ENCODE data around the gene LCLAT1.

The LCLAT1 gene

GRCh38 chr2:30656079-30656478 lies 209.0 kb downstream of the LCLAT1 start:
- H4K20me1 ChIP-seq (ENCODE audit: control insufficient read depth, insufficient read depth, low read depth, low read length), result no peaks in the 10 kb centered on the region
- TF ChIP-seq, protein P1, sequence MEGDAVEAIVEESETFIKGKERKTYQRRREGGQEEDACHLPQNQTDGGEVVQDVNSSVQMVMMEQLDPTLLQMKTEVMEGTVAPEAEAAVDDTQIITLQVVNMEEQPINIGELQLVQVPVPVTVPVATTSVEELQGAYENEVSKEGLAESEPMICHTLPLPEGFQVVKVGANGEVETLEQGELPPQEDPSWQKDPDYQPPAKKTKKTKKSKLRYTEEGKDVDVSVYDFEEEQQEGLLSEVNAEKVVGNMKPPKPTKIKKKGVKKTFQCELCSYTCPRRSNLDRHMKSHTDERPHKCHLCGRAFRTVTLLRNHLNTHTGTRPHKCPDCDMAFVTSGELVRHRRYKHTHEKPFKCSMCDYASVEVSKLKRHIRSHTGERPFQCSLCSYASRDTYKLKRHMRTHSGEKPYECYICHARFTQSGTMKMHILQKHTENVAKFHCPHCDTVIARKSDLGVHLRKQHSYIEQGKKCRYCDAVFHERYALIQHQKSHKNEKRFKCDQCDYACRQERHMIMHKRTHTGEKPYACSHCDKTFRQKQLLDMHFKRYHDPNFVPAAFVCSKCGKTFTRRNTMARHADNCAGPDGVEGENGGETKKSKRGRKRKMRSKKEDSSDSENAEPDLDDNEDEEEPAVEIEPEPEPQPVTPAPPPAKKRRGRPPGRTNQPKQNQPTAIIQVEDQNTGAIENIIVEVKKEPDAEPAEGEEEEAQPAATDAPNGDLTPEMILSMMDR (IDR thresholded peaks at IDR 0.05; ENCODE audit: low read depth, low read length, poor library complexity, severe bottlenecking), result no peak
- TF ChIP-seq EZH2phosphoT487 (IDR thresholded peaks at IDR 0.05; ENCODE audit: borderline replicate concordance, low read length), result no peak
- no peaks in the 10 kb centered on the region for H3K36me3 ChIP-seq (ENCODE audit: control insufficient read depth, low read length)
- H3K27ac ChIP-seq (ENCODE audit: low read depth, low read length), result no peak overlapping the region
- no peaks in the 10 kb centered on the region for H3K79me2 ChIP-seq (ENCODE audit: control insufficient read depth, low read length)
- H3K4me2 ChIP-seq (ENCODE audit: low read length), result no peak overlapping the region
- H3K4me3 ChIP-seq (ENCODE audit: low read length), result no peak overlapping the region
- H3K9me3 ChIP-seq (ENCODE audit: control insufficient read depth, insufficient read depth, low read length), result no peaks in the 10 kb centered on the region
- H3K27me3 ChIP-seq (ENCODE audit: control insufficient read depth, low read length), result no peaks in the 10 kb centered on the region; the same call in 1 of the 2 replicates
- H3F3A ChIP-seq (ENCODE audit: control insufficient read depth, insufficient read depth), result no peaks in the 10 kb centered on the region
- H3K4me1 ChIP-seq (ENCODE audit: control insufficient read depth, low read length), result no peaks in the 10 kb centered on the region
- no peaks in the 10 kb centered on the region for H3K9me2 ChIP-seq (replicated peaks; ENCODE audit: control insufficient read depth, low read length)

- Histone ChIP-seq H3K27me3 (ENCODE audit: control insufficient read depth, low read length) (no peaks in the 10 kb centered on the region; the same call in 1 of the 2 replicates), H3K4me2 (ENCODE audit: low read length) (no peak overlapping the region), H3K4me3 (ENCODE audit: low read length) (no peak overlapping the region), H3K4me1 (ENCODE audit: control insufficient read depth, low read length) (peaks cover 7% of the 10 kb centered on the region), H3K9me2 (replicated peaks; ENCODE audit: control insufficient read depth, low read length) (no peaks in the 10 kb centered on the region), H4K20me1 (ENCODE audit: control insufficient read depth, insufficient read depth, low read depth, low read length) (no peaks in the 10 kb centered on the region), H3K9me3 (ENCODE audit: control insufficient read depth, insufficient read depth, low read length) (peaks cover 12% of the 10 kb centered on the region; the same call in 1 of the 2 replicates), H3K79me2 (ENCODE audit: control insufficient read depth, low read length) (no peaks in the 10 kb centered on the region), H3K36me3 (ENCODE audit: control insufficient read depth, low read length) (peaks cover 5% of the 10 kb centered on the region), H3F3A (ENCODE audit: control insufficient read depth, insufficient read depth) (no peaks in the 10 kb centered on the region), H3K27ac (ENCODE audit: low read depth, low read length) (no peak overlapping the region)
- TF ChIP-seq, protein P1 (IDR thresholded peaks at IDR 0.05; ENCODE audit: low read depth, low read length, poor library complexity, severe bottlenecking), result no peak
- TF ChIP-seq EZH2phosphoT487 (IDR thresholded peaks at IDR 0.05; ENCODE audit: borderline replicate concordance, low read length), result no peak
Observed at GRCh38 chr2:30661173-30662107, 214.4 kb downstream of the LCLAT1 start.

DNA sequence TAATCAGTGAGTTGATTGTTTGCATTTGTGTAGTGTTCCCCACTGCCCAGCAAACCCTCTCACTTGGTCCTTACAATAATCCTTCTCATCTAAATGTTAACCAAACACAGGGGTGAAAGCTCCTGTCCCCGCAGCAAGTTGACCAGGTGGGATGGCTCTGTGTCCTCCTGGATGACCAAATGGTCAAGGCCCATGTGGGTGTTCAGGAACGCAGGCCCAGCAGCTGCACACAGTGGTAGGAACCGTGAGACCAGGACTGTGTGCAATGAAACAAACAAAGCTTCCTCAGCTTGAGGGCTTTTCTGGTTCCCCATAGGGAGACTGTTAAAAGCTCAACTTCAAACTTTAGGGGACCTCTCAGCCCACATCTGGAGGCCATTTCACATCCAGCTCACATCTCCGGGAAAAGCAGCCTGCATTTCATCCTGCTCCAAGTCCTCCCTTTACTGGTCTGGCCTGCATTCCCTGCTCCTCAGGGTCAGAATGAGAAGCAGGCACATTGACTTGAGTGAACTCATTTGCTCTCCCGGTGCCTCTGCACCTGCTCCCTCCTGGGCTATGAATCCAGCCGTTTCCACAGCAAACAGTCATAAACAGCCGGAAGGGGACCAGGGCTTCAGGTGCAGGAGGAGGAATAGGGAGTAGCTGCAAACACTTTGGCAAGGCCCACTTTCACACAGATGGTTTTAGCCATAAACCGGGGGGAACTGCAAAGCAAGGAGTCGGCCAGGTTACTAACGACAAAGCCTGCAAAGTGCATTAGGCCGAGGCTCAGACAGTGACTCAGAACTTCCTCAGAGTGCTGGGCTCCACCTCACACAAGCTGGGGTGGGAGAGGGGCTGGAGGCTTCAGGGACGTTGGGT lies 215.5 kb downstream of the LCLAT1 start:
- Histone ChIP-seq H3K4me2 (ENCODE audit: low read length) (no peak overlapping the region), H3K36me3 (ENCODE audit: control insufficient read depth, low read length) (peaks cover 5% of the 10 kb centered on the region), H4K20me1 (ENCODE audit: control insufficient read depth, insufficient read depth, low read depth, low read length) (no peaks in the 10 kb centered on the region), H3K79me2 (ENCODE audit: control insufficient read depth, low read length) (no peaks in the 10 kb centered on the region), H3K4me1 (ENCODE audit: control insufficient read depth, low read length) (peaks cover 14% of the 10 kb centered on the region), H3K9me3 (ENCODE audit: control insufficient read depth, insufficient read depth, low read length) (peaks cover 13% of the 10 kb centered on the region; the same call in 1 of the 2 replicates), H3K9me2 (replicated peaks; ENCODE audit: control insufficient read depth, low read length) (no peaks in the 10 kb centered on the region), H3K27ac (ENCODE audit: low read depth, low read length) (no peak overlapping the region), H3K27me3 (ENCODE audit: control insufficient read depth, low read length) (no peaks in the 10 kb centered on the region; the same call in 1 of the 2 replicates), H3F3A (ENCODE audit: control insufficient read depth, insufficient read depth) (no peaks in the 10 kb centered on the region), H3K4me3 (ENCODE audit: low read length) (no peak overlapping the region)
- TF ChIP-seq, protein P1 (IDR thresholded peaks at IDR 0.05; ENCODE audit: low read depth, low read length, poor library complexity, severe bottlenecking), result no peak
- TF ChIP-seq EZH2phosphoT487 (IDR thresholded peaks at IDR 0.05; ENCODE audit: borderline replicate concordance, low read length), result no peak

Measured in DOHH2 (cell line).